ENCODE results near the gene SPATA31C1. TPM values are rescaled to one million over a fixed set of nuclear protein-coding genes. Genes with fewer than 3 reads are reported as not detected.
A peak's percentile ranks its signal among the peaks of the same experiment; 100 is the strongest.

The SPATA31C1 gene
- total RNA-seq, 4 donors from 2014 or later, result not detected

GRCh38 chr9:87963770-87964169, 46.0 kb downstream of the SPATA31C1 start:
- Histone ChIP-seq H3K27ac (replicated peaks in 1 of 4) (no peak overlapping the region), H3K9me3 (no peaks in the 10 kb centered on the region), H3K27me3 (no peaks in the 10 kb centered on the region), H3K36me3 (peaks cover 9 to 28% (median 19%) of the 10 kb centered on the region in 4 donors), H3K4me1 (no peaks in the 10 kb centered on the region), H3K4me3 (no peak overlapping the region)
- DNase-seq (ENCODE audit: extremely low spot score), result peak; percentile 91
- no peak for TF ChIP-seq POLR2A (IDR thresholded peaks at IDR 0.05; ENCODE audit: low read depth)
- TF ChIP-seq POLR2AphosphoS5 (IDR thresholded peaks at IDR 0.05), result no peak
- TF ChIP-seq CTCF (IDR thresholded peaks at IDR 0.05), result no peak
- no peak for TF ChIP-seq EP300 (IDR thresholded peaks at IDR 0.05)
- 83% methylated on average over 3 of the region's 6 CpGs for WGBS
- intact Hi-C loops (cut with DNase I), result no loop called here

GRCh38 chr9:87964826-87965225, 47.1 kb downstream of the SPATA31C1 start:
- intact Hi-C loops (cut with DNase I), result no loop called here
- no peak for DNase-seq (ENCODE audit: extremely low spot score)

GRCh38 chr9:87968155-87968554, 50.4 kb downstream of the SPATA31C1 start:
- intact Hi-C loops (cut with DNase I), result no loop called here
- TF ChIP-seq CTCF (IDR thresholded peaks at IDR 0.05) (no peak), POLR2A (IDR thresholded peaks at IDR 0.05; ENCODE audit: low read depth) (no peak), POLR2AphosphoS5 (IDR thresholded peaks at IDR 0.05) (no peak), EP300 (IDR thresholded peaks at IDR 0.05) (no peak)
- Histone ChIP-seq H3K36me3 (peaks cover 11 to 58% (median 31%) of the 10 kb centered on the region in 4 donors), H3K27me3 (no peaks in the 10 kb centered on the region), H3K4me3 (no peak overlapping the region), H3K27ac (replicated peaks in 1 of 4) (no peak overlapping the region), H3K9me3 (no peaks in the 10 kb centered on the region), H3K4me1 (peaks cover 0 to 2% (median under 1%) of the 10 kb centered on the region in 4 donors)
- WGBS, result 86% methylated on average over 6 of the region's 6 CpGs
- DNase-seq (ENCODE audit: extremely low spot score), result peak; percentile 87

More at GRCh38 chr9:87964826-87965225, 47.1 kb downstream of the SPATA31C1 start:
- no peak overlapping the region for H3K4me3 ChIP-seq
- TF ChIP-seq POLR2A (IDR thresholded peaks at IDR 0.05; ENCODE audit: low read depth), result no peak
- H3K36me3 ChIP-seq, result peaks cover 11 to 38% (median 23%) of the 10 kb centered on the region in 4 donors
- H3K27ac ChIP-seq (replicated peaks in 1 of 4), result no peak overlapping the region
- H3K9me3 ChIP-seq, result no peaks in the 10 kb centered on the region
- no peaks in the 10 kb centered on the region for H3K4me1 ChIP-seq
- 64% methylated on average over 4 of the region's 4 CpGs for WGBS
- H3K27me3 ChIP-seq, result no peaks in the 10 kb centered on the region

GRCh38 chr9:87970602-87971001, 52.8 kb downstream of the SPATA31C1 start:
- intact Hi-C loops (cut with DNase I), result loop anchor here (10.0 kb wide), 1 partner anchor 286 kb away; no protein-coding TSS in a partner anchor
- Histone ChIP-seq H3K36me3 (peaks cover 11 to 58% (median 31%) of the 10 kb centered on the region in 4 donors), H3K27me3 (no peaks in the 10 kb centered on the region), H3K9me3 (no peaks in the 10 kb centered on the region), H3K4me1 (peaks cover 5 to 21% (median 18%) of the 10 kb centered on the region in 4 donors), H3K27ac (replicated peaks in 1 of 4) (no peak overlapping the region), H3K4me3 (no peak overlapping the region)
- TF ChIP-seq POLR2A (IDR thresholded peaks at IDR 0.05; ENCODE audit: low read depth) (no peak), POLR2AphosphoS5 (IDR thresholded peaks at IDR 0.05) (no peak)
- WGBS, result 93% methylated on average over 10 of the region's 10 CpGs
- peak; percentile 75 for DNase-seq (ENCODE audit: extremely low spot score)

- Histone ChIP-seq H3K27me3 (no peaks in the 10 kb centered on the region), H3K36me3 (peaks cover 1 to 37% (median 18%) of the 10 kb centered on the region in 4 donors), H3K9me3 (no peaks in the 10 kb centered on the region), H3K4me1 (peaks cover 5 to 21% (median 18%) of the 10 kb centered on the region in 4 donors), H3K27ac (replicated peaks in 1 of 4) (no peak overlapping the region), H3K4me3 (no peak overlapping the region)
- intact Hi-C loops (cut with DNase I), result loop anchor here (10.0 kb wide), 1 partner anchor 288 kb away; no protein-coding TSS in a partner anchor
- no peak for TF ChIP-seq POLR2A (IDR thresholded peaks at IDR 0.05; ENCODE audit: low read depth)
- no peak for TF ChIP-seq EP300 (IDR thresholded peaks at IDR 0.05)
- no peak for TF ChIP-seq CTCF (IDR thresholded peaks at IDR 0.05)
- TF ChIP-seq POLR2AphosphoS5 (IDR thresholded peaks at IDR 0.05), result no peak
- DNase-seq (ENCODE audit: extremely low spot score), result peak; percentile 82
- 80% methylated on average over 5 of the region's 5 CpGs for WGBS
Measured at GRCh38 chr9:87973122-87973521, 55.4 kb downstream of the SPATA31C1 start.

Other genes with a start within 250 kb of the SPATA31C1 start
- 100 to 1,000 TPM in 1 of 4 donors, 10 to 100 TPM in 3; 71.4 to 387 (median 94.5) TPM for gene CTSL, start 191.8 kb upstream of the SPATA31C1 start, total RNA-seq
- gene SPATA31E1, start 35.1 kb upstream of the SPATA31C1 start, total RNA-seq, result not detected
- gene CDK20, start 56.6 kb downstream of the SPATA31C1 start, total RNA-seq, result 10 to 100 TPM in 1 of 4 donors, 1 to 10 TPM in 3; 5.4 to 11.3 (median 7.4) TPM
- not detected for gene SPATA31C2, start 220.5 kb downstream of the SPATA31C1 start, total RNA-seq

All from esophagus muscularis mucosa (tissue), 4 donors.